Measurements from ENCODE around the gene ATXN1L.
"Not testable (repeated sequence)": the region's sequence is repeated elsewhere in the genome, so short reads cannot be mapped to it uniquely, and the experiment has no call there.

Gene ATXN1L

DNA sequence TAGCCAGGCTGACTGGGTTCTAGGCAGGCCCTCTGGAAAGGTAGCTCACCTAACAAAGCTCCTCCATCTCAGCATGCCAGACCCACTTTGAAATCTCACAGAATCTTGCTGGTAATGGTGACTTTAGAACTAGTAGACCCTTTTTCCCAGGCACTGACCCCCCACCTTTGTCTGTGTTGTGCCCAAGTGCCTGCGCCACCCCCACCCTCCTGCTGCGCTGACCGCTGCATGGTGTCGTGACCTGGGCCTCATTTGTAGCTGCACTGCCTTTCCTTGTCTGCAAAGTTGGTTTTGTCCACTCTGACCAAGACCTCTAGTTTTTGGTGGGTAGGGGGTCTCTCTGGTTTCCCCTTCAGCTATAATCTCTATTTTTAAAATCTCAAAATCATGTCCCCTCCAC is 6.8 kb downstream of the ATXN1L start:
- no peak for DNase-seq

DNA sequence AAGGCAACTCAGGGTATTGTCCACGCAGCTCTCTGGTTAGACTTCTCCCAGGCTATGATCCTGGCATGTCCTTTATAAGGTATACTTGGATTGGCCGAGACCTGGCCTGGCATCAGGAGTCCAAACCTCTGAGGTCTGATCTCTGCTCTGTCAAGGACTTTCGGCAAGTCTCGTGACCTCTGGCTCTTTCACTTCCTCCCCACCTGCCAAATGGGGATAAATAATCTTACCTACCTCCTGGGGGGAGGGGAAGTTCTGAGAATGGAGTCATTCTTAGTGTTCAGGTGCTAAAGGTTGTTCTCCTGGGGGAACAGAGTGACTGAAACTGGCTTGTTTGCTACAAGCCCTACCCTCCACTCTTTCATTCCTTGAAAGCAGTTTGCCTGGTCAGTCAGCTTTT is 7.6 kb downstream of the ATXN1L start:
- peak in 1 of 2 donors; percentile 33 for DNase-seq

DNA sequence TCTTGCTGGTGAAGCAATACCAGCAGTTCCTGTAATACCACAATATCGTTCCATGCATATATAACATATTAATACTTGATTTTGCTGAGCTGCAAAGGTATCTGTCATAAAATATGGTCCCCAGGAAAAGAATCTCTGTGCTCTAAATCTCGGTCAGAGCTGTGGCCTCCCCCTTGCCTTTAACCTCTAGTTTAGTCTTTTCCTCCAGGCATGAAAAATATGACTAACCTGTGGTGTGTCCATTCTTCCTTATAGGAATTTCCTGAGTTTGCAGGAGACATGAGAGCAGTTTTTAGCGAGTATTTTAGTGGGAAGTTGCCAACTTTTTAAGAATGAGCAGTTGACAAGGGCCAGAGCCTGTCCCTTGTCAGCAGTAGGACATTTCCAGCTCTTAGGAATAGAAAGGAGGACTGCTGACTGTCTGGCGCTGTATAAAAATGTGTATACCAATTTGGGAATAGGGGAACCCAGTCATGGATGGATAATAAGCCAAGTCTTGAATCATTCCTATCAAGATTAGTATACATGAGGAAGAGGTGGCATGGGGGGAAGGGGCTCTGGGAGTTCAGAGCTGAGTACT is 8.7 kb downstream of the ATXN1L start:
- no peak for DNase-seq

DNA sequence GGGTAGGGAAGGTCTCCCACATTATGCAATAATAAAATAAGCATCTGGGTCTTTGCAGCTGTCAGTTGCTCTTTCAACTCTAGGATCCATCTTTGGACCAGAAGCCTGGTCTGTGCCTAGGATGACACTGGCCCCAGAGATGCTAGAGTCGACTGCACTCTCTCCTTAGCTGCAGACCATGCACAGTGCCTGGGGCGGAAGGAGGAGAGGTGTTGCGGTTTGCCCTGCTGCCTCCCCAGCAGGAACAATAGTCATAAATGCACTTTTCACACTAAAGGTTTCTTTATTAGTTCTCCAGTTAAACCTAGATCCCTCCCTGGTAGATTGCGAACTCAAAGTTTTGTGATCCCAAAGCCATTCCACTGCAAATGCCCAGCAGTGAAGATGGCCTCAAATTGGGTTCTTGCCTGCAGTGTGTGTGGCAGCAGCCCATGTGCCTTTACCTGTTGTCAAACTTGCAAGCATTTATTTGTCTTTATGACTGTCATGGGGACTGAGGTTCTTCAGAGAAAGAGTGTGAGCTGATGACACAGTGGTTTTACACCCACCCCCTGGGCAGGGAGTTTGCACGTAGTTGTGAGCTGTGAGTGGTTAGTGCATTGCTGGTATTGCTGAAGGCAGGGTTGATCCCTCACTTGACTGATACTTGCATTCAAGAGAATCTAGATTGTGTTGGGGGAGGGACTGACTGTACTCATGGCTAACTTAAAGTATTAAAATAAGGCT is 10.3 kb downstream of the ATXN1L start:
- peak; percentile 17 to 40 for DNase-seq

DNA sequence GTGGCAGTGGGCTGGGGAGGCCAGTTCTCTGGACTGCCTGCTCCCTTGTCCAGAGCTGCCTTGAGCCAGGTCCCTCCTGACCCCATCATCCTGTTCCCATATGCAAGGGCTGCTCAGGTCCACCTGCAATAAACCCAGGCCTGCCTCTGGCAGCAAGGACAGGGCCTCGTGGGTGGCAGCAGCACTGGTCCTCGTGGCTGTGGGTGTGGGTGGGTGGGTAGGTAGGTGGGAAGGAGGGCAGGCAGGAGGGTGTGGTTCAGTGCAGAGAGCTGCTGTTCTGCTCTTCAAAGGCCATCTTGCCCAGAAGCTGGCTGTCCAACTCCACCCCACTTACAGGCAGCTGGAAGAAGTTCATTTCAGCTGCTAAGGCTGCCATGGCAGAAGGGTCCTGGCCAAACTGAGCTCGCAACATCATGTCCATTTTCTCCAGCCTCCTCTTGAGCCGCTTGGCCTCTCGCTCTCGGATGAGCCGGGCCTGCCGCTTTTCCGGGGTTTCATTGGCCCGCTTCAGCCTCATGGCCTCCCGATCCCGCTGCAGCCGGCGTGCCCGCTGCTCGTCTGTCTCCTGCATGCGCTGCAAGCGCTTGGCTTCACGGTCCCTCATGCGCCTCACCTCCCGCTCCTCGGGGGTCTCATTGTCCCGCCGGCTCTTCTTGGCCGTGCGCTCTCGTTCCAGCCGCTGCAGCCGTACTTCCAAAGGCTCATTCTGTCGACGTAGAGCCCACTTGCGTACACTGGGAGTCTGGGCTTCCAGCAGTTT is 14.2 kb downstream of the ATXN1L start:
- DNase-seq = no peak

DNA sequence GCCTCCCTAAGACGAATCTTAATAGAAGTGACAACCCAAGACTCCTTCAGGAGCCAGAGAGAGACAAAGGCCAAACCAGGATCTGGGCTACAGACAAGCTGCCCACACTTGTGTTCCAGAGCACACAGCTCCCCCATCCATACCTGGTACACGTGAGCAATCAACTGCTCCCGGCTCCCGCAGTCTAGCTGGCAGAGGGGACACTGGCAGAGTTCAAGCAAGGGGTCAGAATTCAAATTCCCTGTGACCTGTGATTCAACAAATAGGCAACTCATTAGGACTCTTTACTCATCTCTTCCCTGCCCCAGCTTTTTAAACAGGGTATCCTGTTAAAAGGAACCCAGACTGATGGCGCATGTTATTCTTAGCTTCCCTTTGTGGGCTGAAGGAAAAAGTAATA is 18.2 kb downstream of the ATXN1L start:
- no peak for DNase-seq

DNA sequence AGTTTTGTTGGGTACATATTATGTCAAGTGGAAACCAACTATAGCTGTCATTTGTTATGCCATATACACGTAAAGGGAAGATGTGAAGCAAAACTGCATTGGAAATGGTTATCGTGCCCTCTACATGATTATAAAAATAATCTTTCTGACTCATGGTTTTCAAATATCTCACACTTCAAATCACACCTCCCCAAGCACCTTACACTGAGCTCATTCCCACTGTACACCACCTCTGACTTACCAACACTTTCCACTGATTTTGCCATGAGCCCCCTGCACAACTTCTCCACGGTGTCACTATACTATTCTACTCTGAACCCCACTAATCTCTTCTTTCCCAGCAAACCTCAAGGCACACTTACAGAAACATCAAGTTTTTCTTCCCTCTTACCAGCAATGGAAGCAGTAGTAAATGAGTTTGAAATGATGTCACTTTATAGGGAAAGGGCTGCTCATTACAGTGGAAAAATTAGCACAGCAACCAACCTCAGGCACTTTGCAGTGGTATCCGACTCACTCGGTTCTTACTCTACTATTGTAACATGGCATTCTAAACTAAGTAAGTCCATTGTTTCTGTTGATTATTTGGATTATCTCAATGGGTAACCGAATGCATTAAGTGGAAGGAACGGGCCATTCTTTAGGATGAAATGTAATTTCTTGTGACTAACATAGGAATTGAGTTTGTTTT is 19.5 kb downstream of the ATXN1L start:
- DNase-seq = no peak

DNA sequence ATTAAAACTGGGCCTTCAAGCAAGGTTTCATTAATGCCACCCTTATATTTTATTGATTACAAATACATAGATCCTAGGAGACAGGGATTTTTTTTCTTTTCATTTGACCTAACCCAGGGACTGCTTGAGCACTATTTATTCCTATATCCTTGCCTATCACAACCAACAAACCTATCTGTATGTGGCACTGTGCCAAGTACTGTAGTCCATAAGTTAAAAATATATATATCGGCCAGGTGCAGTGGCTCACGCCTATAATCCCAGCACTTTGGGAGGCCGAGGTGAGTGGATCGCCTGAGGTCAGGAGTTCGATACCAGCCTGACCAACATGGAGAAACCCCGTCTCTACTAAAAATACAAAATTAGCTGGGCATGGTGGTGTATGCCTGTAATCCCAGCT is 21.4 kb downstream of the ATXN1L start:
- not testable (repeated sequence) for DNase-seq

DNA sequence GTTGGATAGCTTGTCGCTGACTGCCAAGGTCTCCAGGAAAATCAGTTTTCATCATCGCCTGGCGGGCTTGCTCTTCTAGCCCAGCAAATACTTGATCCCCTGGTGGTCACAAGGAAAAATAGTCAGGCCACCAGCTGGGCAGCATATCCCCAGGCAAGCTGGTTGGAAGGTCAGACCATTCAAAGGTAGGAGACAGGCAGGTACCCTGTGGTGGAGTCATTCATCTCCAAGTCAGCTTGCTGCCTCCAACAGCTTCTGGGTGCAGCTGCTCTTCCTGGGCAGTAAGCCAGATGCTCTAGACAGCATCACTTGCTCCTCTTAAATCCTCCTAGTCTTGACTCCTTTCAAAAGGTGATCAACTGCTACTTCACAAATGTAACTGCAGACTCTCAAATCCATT is 22.2 kb downstream of the ATXN1L start:
- DNase-seq = no peak

DNA sequence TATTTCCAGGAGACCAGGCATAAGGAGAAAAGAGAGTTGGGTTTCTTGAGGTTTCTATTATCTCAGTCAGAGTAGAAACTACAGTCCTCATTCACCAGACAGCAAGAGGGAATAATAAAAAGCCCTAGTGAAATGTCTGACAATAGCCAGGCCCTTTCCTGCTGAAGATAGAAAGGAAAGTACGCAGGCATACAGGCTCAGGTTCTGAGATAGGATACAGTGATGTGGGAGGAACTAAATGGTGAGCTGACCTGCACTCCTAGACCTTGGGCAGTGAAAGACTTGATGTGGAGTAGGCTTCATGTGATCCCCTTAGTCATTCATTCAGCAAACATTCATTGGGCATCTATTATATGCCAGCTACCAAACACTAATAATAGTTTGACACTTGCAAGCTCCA is 23.3 kb downstream of the ATXN1L start:
- DNase-seq = no peak

DNA sequence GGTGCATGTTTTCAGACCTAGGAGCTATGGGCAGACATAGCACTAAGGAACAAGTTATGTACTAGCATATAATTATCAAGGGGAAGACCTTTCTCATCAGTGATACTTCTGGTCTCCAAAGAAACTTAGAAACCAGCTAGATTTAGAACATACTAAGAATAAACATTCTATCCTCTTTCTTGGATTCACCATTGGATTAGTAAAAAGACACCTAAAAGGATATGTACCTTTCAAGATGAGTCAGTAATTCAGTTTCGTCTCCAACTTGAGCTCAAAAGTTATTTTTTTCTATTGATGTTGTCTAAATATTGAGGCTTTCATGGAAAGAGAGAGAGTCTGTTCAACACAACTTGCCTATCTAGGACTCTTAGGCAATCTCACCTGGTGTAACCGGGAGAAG is 25.0 kb downstream of the ATXN1L start:
- no peak for DNase-seq

DNA sequence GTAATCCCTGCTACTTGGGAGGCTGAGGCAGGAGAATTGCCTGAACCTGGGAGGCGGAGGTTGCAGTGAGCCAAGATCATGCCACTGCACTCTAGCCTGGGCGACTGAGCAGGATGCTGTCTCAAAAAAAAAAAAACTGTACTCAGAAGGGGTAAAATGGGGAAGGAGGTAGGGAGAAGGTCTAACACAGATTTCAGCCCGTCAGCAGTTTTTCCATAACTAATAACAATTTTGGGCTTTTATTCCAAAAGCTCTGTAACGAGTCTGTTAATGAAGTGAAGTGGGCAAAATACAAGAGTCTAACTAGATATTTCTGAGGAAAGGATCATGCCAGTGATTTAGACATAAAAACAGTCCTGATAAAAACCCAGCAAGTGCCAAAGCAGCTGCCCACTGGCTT is 27.4 kb downstream of the ATXN1L start:
- DNase-seq = no peak

DNA sequence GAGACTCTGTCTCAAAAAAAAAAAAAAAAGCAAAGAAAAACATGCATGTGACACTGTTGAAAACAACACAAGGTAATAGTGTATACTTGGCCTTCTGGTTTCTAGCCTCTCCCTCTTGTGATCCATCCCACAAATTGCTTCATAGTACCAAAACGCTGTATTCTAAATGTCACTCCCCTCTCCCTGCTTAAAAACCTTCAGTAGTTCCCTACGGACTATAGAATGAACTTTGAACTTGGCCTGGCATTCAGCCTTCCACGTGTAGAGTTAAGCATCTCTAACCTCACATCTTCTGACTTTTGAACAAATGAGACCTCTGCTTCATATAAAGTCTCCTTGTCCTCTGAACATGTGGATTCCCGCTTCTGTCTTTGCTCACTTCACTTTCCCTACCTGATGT is 33.1 kb downstream of the ATXN1L start:
- no peak for DNase-seq

DNA sequence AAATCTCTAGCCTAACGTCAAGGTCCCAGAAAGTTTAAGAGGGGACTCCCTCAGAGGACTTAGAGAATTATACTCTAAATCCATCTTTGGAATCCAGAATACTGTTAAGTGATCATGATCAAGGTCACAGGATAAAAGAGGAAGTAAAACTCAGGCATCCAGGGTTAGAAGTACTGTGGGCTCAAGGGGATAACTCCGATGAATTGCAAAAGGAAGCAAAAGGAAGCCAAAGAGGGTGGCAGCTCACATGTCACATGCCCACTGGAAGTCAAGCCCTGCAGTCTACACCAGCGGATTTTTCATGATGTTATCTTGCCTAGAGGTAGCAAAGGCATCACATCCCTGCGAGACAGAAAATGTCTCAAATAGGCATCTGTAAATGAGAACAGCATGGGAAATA is 34.4 kb downstream of the ATXN1L start:
- DNase-seq = no peak

DNA sequence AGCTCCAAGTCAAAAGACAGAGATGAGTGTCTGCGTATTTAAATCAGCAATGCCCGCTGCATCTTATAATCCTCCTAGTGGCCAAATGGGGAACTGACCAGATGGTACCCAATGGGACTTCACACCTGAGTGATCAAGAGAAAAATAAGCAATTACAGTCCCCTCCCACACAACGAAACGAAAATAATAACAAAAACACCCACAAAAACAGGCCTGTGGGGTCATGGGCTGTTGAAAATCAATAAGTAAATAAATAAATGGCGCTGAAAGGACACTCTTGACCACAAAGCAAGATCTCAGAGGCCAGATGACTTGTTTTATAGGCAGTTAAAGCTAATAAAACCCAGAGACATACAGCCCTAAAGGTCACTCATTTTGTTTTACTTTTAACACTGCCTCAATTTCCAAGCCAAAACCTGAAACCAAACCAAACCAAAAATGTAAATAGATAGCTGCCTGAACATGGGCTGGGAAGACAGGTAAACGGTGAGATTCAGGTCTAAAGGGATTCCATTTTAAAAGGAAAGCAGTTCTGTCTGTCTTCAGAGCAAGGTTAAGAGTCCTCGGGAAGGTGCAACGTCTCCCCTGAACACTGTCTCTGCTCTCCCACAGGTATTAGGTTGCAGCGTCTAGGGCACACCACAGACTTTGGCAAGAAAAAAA is 36.9 kb downstream of the ATXN1L start:
- peak; percentile 80 to 92 for DNase-seq

DNA sequence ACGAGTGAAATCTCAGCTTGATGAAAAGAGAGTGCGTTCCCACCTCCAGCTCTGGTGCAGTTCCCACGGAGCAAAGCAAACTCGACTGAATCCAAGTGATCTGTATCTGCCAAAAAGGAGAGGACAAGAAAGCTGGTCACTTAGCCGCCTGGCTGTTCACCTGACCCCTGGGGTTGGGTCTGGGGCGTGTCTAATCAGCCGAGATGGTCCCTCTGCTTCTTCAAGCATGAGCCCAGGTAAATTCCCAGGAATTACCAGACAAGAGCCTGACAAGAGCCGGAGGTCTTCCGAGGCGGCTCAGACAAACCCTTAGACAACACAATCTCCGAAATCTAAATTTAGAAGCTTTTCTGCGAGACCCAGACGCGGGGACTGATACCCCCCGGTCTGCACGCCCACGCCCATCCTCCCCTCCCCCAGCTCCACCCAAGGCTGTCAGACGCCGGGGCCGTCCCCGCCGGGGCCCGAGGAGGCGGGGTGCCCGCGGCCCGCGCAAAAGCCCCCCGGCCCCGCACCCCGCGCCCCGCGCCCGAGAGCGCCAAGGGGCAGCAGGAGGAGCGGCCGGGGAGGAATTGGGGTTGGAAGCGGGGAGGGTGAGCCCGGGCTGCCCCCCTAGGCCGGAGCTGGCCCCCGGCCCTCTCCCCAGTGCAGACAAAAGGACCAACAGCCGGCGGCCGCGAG is 37.5 kb downstream of the ATXN1L start:
- DNase-seq = peak; percentile 62 to 71

DNA sequence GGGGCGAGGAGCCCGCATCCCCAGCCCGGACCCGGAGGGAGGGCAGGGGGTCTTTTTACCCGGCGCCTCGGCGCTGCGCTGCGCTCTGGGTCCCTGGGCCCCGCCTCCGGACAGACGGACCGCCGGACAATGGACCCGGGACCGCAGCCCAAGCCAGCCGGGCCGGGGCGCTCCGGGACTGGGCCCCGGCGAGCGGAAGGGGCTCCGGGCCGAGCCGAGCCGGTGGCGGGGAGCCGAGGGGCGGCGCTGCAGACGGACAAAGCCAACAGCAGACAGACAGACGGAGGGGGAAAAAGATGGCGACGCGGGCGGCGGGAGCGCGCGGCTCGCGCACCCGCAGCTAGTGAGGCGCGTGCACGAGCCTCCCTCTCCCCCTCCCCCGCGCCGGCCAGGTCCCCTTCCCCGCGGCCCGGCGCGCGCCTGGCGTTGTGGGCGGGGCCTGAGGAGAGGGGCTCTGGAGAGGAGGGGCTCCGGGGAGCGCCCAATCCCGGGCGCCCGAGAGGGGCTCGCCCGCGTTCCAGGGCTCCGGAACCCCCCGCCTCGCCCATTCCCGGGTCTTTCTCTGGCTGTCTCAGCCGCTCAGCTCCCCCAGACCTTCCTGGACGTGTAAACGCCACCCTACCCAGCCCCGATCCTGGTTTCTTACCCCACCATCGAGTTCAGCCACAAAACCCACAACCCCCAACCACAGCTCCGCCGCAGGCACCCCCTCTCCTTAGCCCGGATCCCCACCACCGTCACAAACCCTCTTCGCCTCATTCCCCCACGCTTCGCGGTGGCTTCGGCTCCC is 38.3 kb downstream of the ATXN1L start, which contains the start of gene ZNF821:
ZNF821 (minus strand) TSS at position 334 of the 790 bp plus-strand sequence. CDS start 4,236 bp downstream, outside the sequence.
- DNase-seq = peak; percentile 80 to 84

DNA sequence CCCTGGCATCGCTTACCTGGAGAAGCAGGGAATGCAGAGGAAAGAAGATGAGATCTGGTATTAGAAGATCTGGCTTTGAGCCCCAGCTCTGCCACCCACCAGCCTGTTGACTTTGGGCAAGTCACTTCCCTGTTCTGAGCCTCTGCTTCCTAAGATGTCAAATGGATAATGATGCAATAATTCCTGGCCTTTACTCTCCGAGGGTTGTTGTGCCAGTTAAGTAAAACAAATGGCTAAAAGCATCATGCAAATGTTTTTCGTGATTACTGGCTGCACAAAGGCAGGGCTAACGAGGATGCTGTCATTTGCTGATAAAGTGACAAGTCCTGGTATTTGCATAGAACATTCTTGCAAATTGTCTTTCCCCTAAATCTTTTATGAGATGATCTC is 39.5 kb downstream of the ATXN1L start:
- no peak for DNase-seq

DNA sequence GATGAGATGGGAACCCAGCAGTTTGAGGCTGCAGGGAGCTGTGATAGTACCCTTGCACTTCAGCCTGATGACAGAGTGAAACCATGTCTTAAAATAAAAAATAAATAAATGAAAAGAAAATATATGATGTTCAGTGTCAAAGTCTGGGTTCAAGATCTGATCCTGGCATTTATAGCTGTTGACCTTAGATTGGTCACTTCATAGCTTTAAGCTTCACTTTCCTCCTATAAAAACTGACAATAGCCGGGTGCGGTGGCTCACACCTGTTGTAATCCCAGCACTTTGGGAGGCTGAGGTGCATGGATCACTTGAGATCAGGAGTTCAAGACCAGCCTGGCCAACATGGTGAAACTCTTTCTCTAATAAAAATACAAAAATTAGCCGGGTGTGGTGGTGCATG is 43.4 kb downstream of the ATXN1L start:
- DNase-seq = no peak

DNA sequence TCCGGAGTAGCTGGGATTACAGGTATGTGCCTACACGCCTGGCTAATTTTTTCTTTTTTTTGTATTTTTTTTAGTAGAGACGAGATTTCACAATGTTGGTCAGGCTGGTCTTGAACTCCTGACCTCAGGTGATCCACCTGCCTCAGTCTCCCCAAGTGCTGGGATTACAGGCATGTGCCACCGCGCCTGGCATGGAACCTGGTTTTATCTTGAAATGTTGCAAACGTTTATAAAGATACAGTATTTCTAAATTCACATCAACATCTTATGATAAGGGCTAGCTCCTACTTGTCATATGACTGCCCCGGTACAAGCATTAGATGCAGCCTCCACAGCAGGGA is 48.1 kb downstream of the ATXN1L start:
- no peak for DNase-seq

DNA sequence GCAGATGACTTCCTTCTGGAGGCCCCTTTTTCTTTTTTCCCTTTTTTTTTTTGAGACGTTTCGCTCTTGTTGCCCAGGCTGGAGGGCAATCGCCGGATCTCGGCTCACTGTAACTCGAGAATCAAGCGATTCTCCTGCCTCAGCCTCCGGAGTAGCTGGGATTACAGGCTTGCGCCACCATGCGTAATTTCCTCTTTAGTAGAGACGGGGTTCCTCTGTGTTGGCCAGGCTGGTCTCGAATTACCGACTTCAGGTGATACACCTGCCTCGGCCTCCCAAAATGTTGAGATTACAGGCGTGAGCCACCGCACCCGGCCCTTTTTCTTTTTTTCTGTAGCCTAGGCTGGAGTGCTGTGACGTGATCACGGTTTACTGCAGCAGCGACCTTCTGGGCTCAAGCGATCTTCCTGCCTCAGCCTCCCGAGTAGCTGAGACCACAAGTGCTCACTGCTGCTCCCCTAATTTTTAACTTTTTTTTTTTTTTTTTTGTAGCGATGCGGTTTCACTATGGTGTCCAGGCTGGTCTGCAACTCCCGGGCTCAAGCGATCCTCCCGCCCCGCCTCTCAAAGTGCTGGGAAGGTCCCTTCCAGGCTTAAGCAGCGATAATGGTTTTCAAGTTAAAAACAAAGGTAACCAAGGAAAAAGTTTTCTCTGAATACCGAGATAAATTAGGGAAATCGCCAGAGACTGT is 48.6 kb downstream of the ATXN1L start:
- peak; percentile 48 to 49 for DNase-seq

Data from CD4-positive, alpha-beta T cell treated with Interleukin-1 beta for 1 hour (primary cell).